H1 (cell line): ENCODE results near the gene JPH3. TPM values are rescaled to one million over a fixed set of nuclear protein-coding genes. Genes with fewer than 3 reads are reported as not detected.

ENCODE experiments used
- JUND ChIP-seq: IDR thresholded peaks from 2 replicates; pipeline ENCODE4 v1.6.1; 2011; ENCODE audit warnings: mild to moderate bottlenecking, improper control_type of control experiment, low read length
- SIRT6 ChIP-seq: IDR thresholded peaks from one replicate; pipeline ENCODE4 v1.7.1; 2012; ENCODE audit warnings: low read length, inconsistent platforms
- polyA plus RNA-seq, 7 experiments: library from polyadenylated mRNA; depleted of rRNA in 3 of 7; stranded (reverse) in 5 of 7; unstranded in 2 of 7; fragments of >200 nt in 5 of 7; fragments of 200-250 nt in 2 of 7; gene quantifications; 1 replicate in 5 of 7; 2 replicates in 1 of 7; 4 replicates in 1 of 7; pipeline versions ENCODE4 v1.2.1 to v1.2.3, GENCODE V29; 2011 to 2013; ENCODE audit warnings: missing spikeins in 2 of 7, mixed read lengths in 2 of 7
- total RNA-seq: library from RNA; stranded (reverse); fragmentation: NEBNext Ultra II Directional; extraction: Animal tissue kit (Norgen Biotek cat#: 25700); gene quantifications from 2 replicates; pipeline ENCODE4 v1.2.1, GENCODE V29; 2021
- TF ChIP-seq, protein P1 (sequence below): fragments of 300-600 bp; sonication (generic); IDR thresholded peaks from 2 replicates; pipeline ENCODE4 v1.7.1; 2012; ENCODE audit warnings: low read length, moderate library complexity, mild to moderate bottlenecking, inconsistent platforms; ENCODE audit not compliant: insufficient replicate concordance

JPH3 gene
- total and polyA plus RNA-seq, 2 of the 8 experiments (the other 6 are each of a cell fraction or from before 2014, with no cell fraction given) = 10.3 to 28.3 TPM

DNA sequence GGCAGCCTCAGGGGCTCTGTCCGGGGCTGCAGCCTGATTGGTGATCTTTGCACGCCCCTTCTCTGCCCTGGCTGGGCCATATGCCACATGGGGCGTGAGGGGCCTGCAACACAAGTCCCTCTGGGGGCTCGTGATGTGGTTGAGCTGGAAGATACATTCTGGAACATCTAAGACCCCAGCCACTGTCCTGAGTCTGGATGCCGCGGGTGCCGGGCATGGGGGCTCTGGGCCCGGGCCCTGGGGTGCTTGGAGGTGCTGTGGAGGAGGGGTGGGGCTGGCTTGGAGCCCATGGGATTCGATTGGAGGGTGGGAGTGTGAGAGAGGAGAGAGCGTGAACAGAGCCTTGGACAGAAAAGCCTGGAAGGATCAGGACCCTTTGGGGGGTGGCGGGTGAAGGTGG lies 39.4 kb downstream of the JPH3 start (continued):
- TF ChIP-seq, protein P1, sequence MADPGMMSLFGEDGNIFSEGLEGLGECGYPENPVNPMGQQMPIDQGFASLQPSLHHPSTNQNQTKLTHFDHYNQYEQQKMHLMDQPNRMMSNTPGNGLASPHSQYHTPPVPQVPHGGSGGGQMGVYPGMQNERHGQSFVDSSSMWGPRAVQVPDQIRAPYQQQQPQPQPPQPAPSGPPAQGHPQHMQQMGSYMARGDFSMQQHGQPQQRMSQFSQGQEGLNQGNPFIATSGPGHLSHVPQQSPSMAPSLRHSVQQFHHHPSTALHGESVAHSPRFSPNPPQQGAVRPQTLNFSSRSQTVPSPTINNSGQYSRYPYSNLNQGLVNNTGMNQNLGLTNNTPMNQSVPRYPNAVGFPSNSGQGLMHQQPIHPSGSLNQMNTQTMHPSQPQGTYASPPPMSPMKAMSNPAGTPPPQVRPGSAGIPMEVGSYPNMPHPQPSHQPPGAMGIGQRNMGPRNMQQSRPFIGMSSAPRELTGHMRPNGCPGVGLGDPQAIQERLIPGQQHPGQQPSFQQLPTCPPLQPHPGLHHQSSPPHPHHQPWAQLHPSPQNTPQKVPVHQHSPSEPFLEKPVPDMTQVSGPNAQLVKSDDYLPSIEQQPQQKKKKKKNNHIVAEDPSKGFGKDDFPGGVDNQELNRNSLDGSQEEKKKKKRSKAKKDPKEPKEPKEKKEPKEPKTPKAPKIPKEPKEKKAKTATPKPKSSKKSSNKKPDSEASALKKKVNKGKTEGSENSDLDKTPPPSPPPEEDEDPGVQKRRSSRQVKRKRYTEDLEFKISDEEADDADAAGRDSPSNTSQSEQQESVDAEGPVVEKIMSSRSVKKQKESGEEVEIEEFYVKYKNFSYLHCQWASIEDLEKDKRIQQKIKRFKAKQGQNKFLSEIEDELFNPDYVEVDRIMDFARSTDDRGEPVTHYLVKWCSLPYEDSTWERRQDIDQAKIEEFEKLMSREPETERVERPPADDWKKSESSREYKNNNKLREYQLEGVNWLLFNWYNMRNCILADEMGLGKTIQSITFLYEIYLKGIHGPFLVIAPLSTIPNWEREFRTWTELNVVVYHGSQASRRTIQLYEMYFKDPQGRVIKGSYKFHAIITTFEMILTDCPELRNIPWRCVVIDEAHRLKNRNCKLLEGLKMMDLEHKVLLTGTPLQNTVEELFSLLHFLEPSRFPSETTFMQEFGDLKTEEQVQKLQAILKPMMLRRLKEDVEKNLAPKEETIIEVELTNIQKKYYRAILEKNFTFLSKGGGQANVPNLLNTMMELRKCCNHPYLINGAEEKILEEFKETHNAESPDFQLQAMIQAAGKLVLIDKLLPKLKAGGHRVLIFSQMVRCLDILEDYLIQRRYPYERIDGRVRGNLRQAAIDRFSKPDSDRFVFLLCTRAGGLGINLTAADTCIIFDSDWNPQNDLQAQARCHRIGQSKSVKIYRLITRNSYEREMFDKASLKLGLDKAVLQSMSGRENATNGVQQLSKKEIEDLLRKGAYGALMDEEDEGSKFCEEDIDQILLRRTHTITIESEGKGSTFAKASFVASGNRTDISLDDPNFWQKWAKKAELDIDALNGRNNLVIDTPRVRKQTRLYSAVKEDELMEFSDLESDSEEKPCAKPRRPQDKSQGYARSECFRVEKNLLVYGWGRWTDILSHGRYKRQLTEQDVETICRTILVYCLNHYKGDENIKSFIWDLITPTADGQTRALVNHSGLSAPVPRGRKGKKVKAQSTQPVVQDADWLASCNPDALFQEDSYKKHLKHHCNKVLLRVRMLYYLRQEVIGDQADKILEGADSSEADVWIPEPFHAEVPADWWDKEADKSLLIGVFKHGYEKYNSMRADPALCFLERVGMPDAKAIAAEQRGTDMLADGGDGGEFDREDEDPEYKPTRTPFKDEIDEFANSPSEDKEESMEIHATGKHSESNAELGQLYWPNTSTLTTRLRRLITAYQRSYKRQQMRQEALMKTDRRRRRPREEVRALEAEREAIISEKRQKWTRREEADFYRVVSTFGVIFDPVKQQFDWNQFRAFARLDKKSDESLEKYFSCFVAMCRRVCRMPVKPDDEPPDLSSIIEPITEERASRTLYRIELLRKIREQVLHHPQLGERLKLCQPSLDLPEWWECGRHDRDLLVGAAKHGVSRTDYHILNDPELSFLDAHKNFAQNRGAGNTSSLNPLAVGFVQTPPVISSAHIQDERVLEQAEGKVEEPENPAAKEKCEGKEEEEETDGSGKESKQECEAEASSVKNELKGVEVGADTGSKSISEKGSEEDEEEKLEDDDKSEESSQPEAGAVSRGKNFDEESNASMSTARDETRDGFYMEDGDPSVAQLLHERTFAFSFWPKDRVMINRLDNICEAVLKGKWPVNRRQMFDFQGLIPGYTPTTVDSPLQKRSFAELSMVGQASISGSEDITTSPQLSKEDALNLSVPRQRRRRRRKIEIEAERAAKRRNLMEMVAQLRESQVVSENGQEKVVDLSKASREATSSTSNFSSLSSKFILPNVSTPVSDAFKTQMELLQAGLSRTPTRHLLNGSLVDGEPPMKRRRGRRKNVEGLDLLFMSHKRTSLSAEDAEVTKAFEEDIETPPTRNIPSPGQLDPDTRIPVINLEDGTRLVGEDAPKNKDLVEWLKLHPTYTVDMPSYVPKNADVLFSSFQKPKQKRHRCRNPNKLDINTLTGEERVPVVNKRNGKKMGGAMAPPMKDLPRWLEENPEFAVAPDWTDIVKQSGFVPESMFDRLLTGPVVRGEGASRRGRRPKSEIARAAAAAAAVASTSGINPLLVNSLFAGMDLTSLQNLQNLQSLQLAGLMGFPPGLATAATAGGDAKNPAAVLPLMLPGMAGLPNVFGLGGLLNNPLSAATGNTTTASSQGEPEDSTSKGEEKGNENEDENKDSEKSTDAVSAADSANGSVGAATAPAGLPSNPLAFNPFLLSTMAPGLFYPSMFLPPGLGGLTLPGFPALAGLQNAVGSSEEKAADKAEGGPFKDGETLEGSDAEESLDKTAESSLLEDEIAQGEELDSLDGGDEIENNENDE = no peak
- no peak for TF ChIP-seq JUND
- TF ChIP-seq SIRT6 = no peak
